Keratinocyte (primary cell): ENCODE results near the gene GBX2.

ENCODE experiments used
- EZH2 ChIP-seq: IDR thresholded peaks from one replicate; pipeline ENCODE4 v1.6.1; 2012; ENCODE audit warnings: inconsistent platforms, mild to moderate bottlenecking, low read length, moderate library complexity
- TF ChIP-seq, protein P1 (sequence below), 3 experiments: IDR thresholded peaks in 1 of 3; conservative IDR thresholded peaks in 1 of 3; optimal IDR thresholded peaks in 1 of 3; 2 replicates in 2 of 3; 3 replicates in 1 of 3; pipeline versions ENCODE3 to v1.5.1; 2011; ENCODE audit warnings: low read length in 3 of 3, mild to moderate bottlenecking in 3 of 3, moderate library complexity in 2 of 3, control low read depth in 1 of 3, inconsistent platforms in 1 of 3; ENCODE audit not compliant: insufficient read depth in 2 of 3; ENCODE audit errors: extremely low read depth in 1 of 3

- TF ChIP-seq, protein P1, sequence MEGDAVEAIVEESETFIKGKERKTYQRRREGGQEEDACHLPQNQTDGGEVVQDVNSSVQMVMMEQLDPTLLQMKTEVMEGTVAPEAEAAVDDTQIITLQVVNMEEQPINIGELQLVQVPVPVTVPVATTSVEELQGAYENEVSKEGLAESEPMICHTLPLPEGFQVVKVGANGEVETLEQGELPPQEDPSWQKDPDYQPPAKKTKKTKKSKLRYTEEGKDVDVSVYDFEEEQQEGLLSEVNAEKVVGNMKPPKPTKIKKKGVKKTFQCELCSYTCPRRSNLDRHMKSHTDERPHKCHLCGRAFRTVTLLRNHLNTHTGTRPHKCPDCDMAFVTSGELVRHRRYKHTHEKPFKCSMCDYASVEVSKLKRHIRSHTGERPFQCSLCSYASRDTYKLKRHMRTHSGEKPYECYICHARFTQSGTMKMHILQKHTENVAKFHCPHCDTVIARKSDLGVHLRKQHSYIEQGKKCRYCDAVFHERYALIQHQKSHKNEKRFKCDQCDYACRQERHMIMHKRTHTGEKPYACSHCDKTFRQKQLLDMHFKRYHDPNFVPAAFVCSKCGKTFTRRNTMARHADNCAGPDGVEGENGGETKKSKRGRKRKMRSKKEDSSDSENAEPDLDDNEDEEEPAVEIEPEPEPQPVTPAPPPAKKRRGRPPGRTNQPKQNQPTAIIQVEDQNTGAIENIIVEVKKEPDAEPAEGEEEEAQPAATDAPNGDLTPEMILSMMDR (optimal IDR thresholded peaks at IDR 0.05 in 1 of 3, IDR thresholded peaks at IDR 0.05 in 1 of 3, conservative IDR thresholded peaks at IDR 0.05 in 1 of 3; ENCODE audit: extremely low read depth in 1 of 3, insufficient read depth in 2 of 3, low read length in 3 of 3): no peak
- no peak for TF ChIP-seq EZH2
Observed at GRCh38 chr2:236204953-236205352, 36.8 kb upstream of the GBX2 start.
